Stimulated activated naive B cell treated with anti-CD40 and anti-IgM and Interleukin-4, amounts not matched to agents 10 μg/mL and 1 μg/mL and 100 μg/mL, for 72 hours (primary cell): ENCODE measurements around the gene RNF125.
"Not testable (repeated sequence)": the region's sequence is repeated elsewhere in the genome, so short reads cannot be mapped to it uniquely, and the experiment has no call there.

Experiments
- ATAC-seq, 2 donors: fragments of 150-1000 bp; cut with Tn5 transposase; replicated peaks; 2 replicates each; pipeline ENCODE4 v1.10.0; 2021; ENCODE audit warnings: moderate library complexity in 1 of 2
- DNase-seq: peaks from one replicate; pipeline ENCODE4 v3.0.0; 2021
- H3K27ac Mint-ChIP-seq: one replicate; pipeline ENCODE4 v1.8.0; 2022; ENCODE audit warnings: mild to moderate bottlenecking, mixed read lengths
- H3K27me3 Mint-ChIP-seq, 2 donors: one replicate each; pipeline ENCODE4 v1.8.0; 2022; ENCODE audit warnings: mixed read lengths in 2 of 2
- H3K36me3 Mint-ChIP-seq, 2 donors: one replicate each; pipeline ENCODE4 v1.8.0; 2022; ENCODE audit warnings: mixed read lengths in 2 of 2, mild to moderate bottlenecking in 1 of 2
- H3K4me1 Mint-ChIP-seq, 2 donors: one replicate each; pipeline ENCODE4 v1.8.0; 2022; ENCODE audit warnings: mixed read lengths in 2 of 2, mild to moderate bottlenecking in 1 of 2
- H3K4me3 Mint-ChIP-seq, 2 donors: one replicate each; pipeline ENCODE4 v1.8.0; 2022; ENCODE audit warnings: mild to moderate bottlenecking in 2 of 2, mixed read lengths in 2 of 2, moderate library complexity in 1 of 2
- H3K9me3 Mint-ChIP-seq, 2 donors: one replicate each; pipeline ENCODE4 v1.8.0; 2022; ENCODE audit warnings: mixed read lengths in 2 of 2, mild to moderate bottlenecking in 1 of 2

Gene RNF125

GRCh38 chr18:32018331-32019250 is at the start of gene RNF125:
RNF125 (plus strand) TSS chr18:32018825; CDS start chr18:32018864, 39 bp downstream.
- Mint-ChIP-seq H3K4me3 (peak within 1 kb of the TSS; percentile 99), H3K4me1 (peaks cover 22 to 43% of the 10 kb centered on the region in 2 donors)

GRCh38 chr18:31970617-31971016 is 48.0 kb upstream of the RNF125 start:
- no peak overlapping the region for H3K27ac Mint-ChIP-seq
- ATAC-seq: no peak
- no peak overlapping the region for H3K4me3 Mint-ChIP-seq

More at GRCh38 chr18:32018331-32019250, at the start of gene RNF125:
- no peaks in the 10 kb centered on the region for H3K9me3 Mint-ChIP-seq
- H3K36me3 Mint-ChIP-seq: peaks cover 9 to 20% of the 10 kb centered on the region in 2 donors
- H3K27ac Mint-ChIP-seq: peak within 1 kb of the TSS; percentile 97
- DNase-seq (peak; percentile 80), ATAC-seq (peak; percentile 80 to 81)
- no peaks in the 10 kb centered on the region for H3K27me3 Mint-ChIP-seq

GRCh38 chr18:31973929-31974546 is 44.6 kb upstream of the RNF125 start:
- peaks cover 19 to 21% of the 10 kb centered on the region in 2 donors for H3K36me3 Mint-ChIP-seq
- no peak overlapping the region for H3K4me3 Mint-ChIP-seq
- DNase-seq (no peak), ATAC-seq (no peak)
- H3K9me3 Mint-ChIP-seq: peaks cover 26 to 28% of the 10 kb centered on the region in 2 donors
- H3K27ac Mint-ChIP-seq: no peak overlapping the region
- no peaks in the 10 kb centered on the region for H3K4me1 Mint-ChIP-seq
- peaks cover 0 to 7% of the 10 kb centered on the region in 2 donors for H3K27me3 Mint-ChIP-seq

More at GRCh38 chr18:31970617-31971016, 48.0 kb upstream of the RNF125 start:
- H3K27me3 Mint-ChIP-seq: peaks cover 0 to 4% of the 10 kb centered on the region in 2 donors
- peaks cover 12 to 16% of the 10 kb centered on the region in 2 donors for H3K36me3 Mint-ChIP-seq
- DNase-seq: no peak
- peaks cover 0 to 1% of the 10 kb centered on the region in 2 donors for H3K4me1 Mint-ChIP-seq
- peaks cover 16 to 19% of the 10 kb centered on the region in 2 donors for H3K9me3 Mint-ChIP-seq

- ATAC-seq (no peak), DNase-seq (no peak)
- peaks cover 26 to 28% of the 10 kb centered on the region in 2 donors for H3K9me3 Mint-ChIP-seq
- H3K4me1 Mint-ChIP-seq: no peaks in the 10 kb centered on the region
- peaks cover 19 to 21% of the 10 kb centered on the region in 2 donors for H3K36me3 Mint-ChIP-seq
- peaks cover 0 to 7% of the 10 kb centered on the region in 2 donors for H3K27me3 Mint-ChIP-seq
- H3K27ac Mint-ChIP-seq: no peak overlapping the region
- no peak overlapping the region for H3K4me3 Mint-ChIP-seq
Measured at GRCh38 chr18:31976242-31976641, 42.4 kb upstream of the RNF125 start.

GRCh38 chr18:31977270-31977872 is 41.3 kb upstream of the RNF125 start:
- Mint-ChIP-seq H3K9me3 (peaks cover 25% of the 10 kb centered on the region in 2 donors), H3K27ac (no peak overlapping the region)
- no peak for ATAC-seq

GRCh38 chr18:31978616-31979015 is 40.0 kb upstream of the RNF125 start:
- H3K9me3 Mint-ChIP-seq: peaks cover 24 to 25% of the 10 kb centered on the region in 2 donors
- ATAC-seq (no peak), DNase-seq (no peak)
- H3K27me3 Mint-ChIP-seq: peaks cover 0 to 3% of the 10 kb centered on the region in 2 donors
- no peaks in the 10 kb centered on the region for H3K4me1 Mint-ChIP-seq
- H3K4me3 Mint-ChIP-seq: no peak overlapping the region
- peaks cover 15 to 20% of the 10 kb centered on the region in 2 donors for H3K36me3 Mint-ChIP-seq
- no peak overlapping the region for H3K27ac Mint-ChIP-seq

More at GRCh38 chr18:31977270-31977872, 41.3 kb upstream of the RNF125 start:
- Mint-ChIP-seq H3K4me3 (no peak overlapping the region), H3K27me3 (peaks cover 0 to 4% of the 10 kb centered on the region in 2 donors), H3K36me3 (peaks cover 16 to 21% of the 10 kb centered on the region in 2 donors), H3K4me1 (no peaks in the 10 kb centered on the region)
- DNase-seq: no peak

GRCh38 chr18:31979714-31980113 is 38.9 kb upstream of the RNF125 start:
- Mint-ChIP-seq H3K27ac (no peak overlapping the region), H3K36me3 (peaks cover 8 to 11% of the 10 kb centered on the region in 2 donors), H3K4me3 (no peak overlapping the region), H3K27me3 (peaks cover 0 to 3% of the 10 kb centered on the region in 2 donors), H3K9me3 (peaks cover 16 to 18% of the 10 kb centered on the region in 2 donors), H3K4me1 (no peaks in the 10 kb centered on the region)
- DNase-seq (no peak), ATAC-seq (no peak)

GRCh38 chr18:31980863-31981262 is 37.8 kb upstream of the RNF125 start:
- Mint-ChIP-seq H3K27ac (no peak overlapping the region), H3K27me3 (peaks cover 0 to 3% of the 10 kb centered on the region in 2 donors), H3K4me3 (no peak overlapping the region), H3K9me3 (peaks cover 9 to 11% of the 10 kb centered on the region in 2 donors), H3K36me3 (peaks cover 5 to 6% of the 10 kb centered on the region in 2 donors), H3K4me1 (no peaks in the 10 kb centered on the region)
- no peak for DNase-seq
- ATAC-seq: no peak

GRCh38 chr18:31983020-31983419 is 35.6 kb upstream of the RNF125 start:
- Mint-ChIP-seq H3K4me1 (no peaks in the 10 kb centered on the region), H3K9me3 (peaks cover 6 to 8% of the 10 kb centered on the region in 2 donors), H3K27ac (no peak overlapping the region), H3K4me3 (no peak overlapping the region), H3K27me3 (no peaks in the 10 kb centered on the region), H3K36me3 (peaks cover 3 to 6% of the 10 kb centered on the region in 2 donors)
- DNase-seq (no peak), ATAC-seq (no peak)

GRCh38 chr18:31983976-31984375 is 34.6 kb upstream of the RNF125 start:
- DNase-seq (no peak), ATAC-seq (no peak)
- peaks cover under 1% of the 10 kb centered on the region in 2 donors for H3K9me3 Mint-ChIP-seq
- no peaks in the 10 kb centered on the region for H3K27me3 Mint-ChIP-seq
- H3K4me3 Mint-ChIP-seq: no peak overlapping the region
- no peak overlapping the region for H3K27ac Mint-ChIP-seq
- H3K36me3 Mint-ChIP-seq: peaks cover 0 to under 1% of the 10 kb centered on the region in 2 donors
- H3K4me1 Mint-ChIP-seq: no peaks in the 10 kb centered on the region

GRCh38 chr18:31990823-31991222 is 27.8 kb upstream of the RNF125 start:
- H3K27ac Mint-ChIP-seq: peak overlapping the region; percentile 49
- peaks cover 11 to 18% of the 10 kb centered on the region in 2 donors for H3K4me1 Mint-ChIP-seq
- H3K36me3 Mint-ChIP-seq: no peaks in the 10 kb centered on the region
- H3K27me3 Mint-ChIP-seq: no peaks in the 10 kb centered on the region
- ATAC-seq: peak; percentile 100
- H3K4me3 Mint-ChIP-seq: no peak overlapping the region
- DNase-seq: peak; percentile 19
- no peaks in the 10 kb centered on the region for H3K9me3 Mint-ChIP-seq

- Mint-ChIP-seq H3K4me1 (peaks cover 6 to 10% of the 10 kb centered on the region in 2 donors), H3K27ac (no peak overlapping the region), H3K9me3 (no peaks in the 10 kb centered on the region), H3K27me3 (no peaks in the 10 kb centered on the region), H3K4me3 (no peak overlapping the region), H3K36me3 (no peaks in the 10 kb centered on the region)
- ATAC-seq (no peak), DNase-seq (no peak)
Measured at GRCh38 chr18:31996007-31996406, 22.6 kb upstream of the RNF125 start.

GRCh38 chr18:31998880-31999412 is 19.7 kb upstream of the RNF125 start:
- Mint-ChIP-seq H3K4me3 (no peak overlapping the region), H3K4me1 (no peaks in the 10 kb centered on the region), H3K27me3 (no peaks in the 10 kb centered on the region), H3K36me3 (no peaks in the 10 kb centered on the region), H3K27ac (no peak overlapping the region), H3K9me3 (no peaks in the 10 kb centered on the region)
- no peak for DNase-seq
- no peak for ATAC-seq

GRCh38 chr18:32001141-32001540 is 17.5 kb upstream of the RNF125 start:
- H3K4me1 Mint-ChIP-seq, H3K9me3 Mint-ChIP-seq, H3K27me3 Mint-ChIP-seq, H3K4me3 Mint-ChIP-seq, DNase-seq, ATAC-seq, H3K36me3 Mint-ChIP-seq: not testable (repeated sequence)
- peak overlapping the region; percentile 20 for H3K27ac Mint-ChIP-seq
